Tibial nerve (tissue), 4 donors: ENCODE data around the gene BAZ1A.

ENCODE experiments used
- EP300 ChIP-seq, 2 donors: sonication (generic); formaldehyde crosslinking; IDR thresholded peaks; one replicate each; pipeline ENCODE4 v1.6.1; 2017; ENCODE audit warnings: antibody characterized with exemption in 2 of 2, mild to moderate bottlenecking in 1 of 2
- POLR2A ChIP-seq, 2 donors: fragments of 450-650 bp; IDR thresholded peaks; one replicate each; pipeline ENCODE4 v1.6.1; 2017; ENCODE audit warnings: antibody characterized with exemption in 2 of 2, mild to moderate bottlenecking in 2 of 2, moderate library complexity in 2 of 2
- TF ChIP-seq, protein P1 (sequence below), 5 experiments: fragments of 200-600 bp in 3 of 5; fragments of 450-650 bp in 2 of 5; sonication (generic) in 3 of 5; IDR thresholded peaks; one replicate each; pipeline ENCODE4 v1.5.1; 2016 to 2019; ENCODE audit warnings: antibody characterized with exemption in 5 of 5, mild to moderate bottlenecking in 3 of 5, moderate library complexity in 2 of 5

DNA sequence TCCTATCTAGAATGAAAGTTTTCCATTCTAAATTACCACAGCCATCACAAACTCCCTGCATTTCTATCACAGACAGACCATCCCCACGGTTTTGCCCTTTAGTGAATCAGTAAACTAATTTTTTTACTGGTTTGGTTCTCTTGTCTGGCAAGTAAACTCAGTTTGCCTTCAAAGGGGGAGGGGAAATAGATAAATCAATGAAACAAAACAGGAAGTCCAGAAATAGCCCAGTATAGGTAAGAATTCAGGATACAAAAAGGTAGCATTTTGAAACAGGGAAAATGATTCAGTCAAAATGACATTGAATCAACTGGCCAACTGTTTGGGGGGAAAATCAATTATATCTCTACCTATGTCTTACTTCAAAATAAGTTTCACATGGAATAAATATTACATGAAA, 15.8 kb upstream of the BAZ1A start:
- TF ChIP-seq, protein P1, sequence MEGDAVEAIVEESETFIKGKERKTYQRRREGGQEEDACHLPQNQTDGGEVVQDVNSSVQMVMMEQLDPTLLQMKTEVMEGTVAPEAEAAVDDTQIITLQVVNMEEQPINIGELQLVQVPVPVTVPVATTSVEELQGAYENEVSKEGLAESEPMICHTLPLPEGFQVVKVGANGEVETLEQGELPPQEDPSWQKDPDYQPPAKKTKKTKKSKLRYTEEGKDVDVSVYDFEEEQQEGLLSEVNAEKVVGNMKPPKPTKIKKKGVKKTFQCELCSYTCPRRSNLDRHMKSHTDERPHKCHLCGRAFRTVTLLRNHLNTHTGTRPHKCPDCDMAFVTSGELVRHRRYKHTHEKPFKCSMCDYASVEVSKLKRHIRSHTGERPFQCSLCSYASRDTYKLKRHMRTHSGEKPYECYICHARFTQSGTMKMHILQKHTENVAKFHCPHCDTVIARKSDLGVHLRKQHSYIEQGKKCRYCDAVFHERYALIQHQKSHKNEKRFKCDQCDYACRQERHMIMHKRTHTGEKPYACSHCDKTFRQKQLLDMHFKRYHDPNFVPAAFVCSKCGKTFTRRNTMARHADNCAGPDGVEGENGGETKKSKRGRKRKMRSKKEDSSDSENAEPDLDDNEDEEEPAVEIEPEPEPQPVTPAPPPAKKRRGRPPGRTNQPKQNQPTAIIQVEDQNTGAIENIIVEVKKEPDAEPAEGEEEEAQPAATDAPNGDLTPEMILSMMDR (IDR thresholded peaks at IDR 0.05): no peak
- TF ChIP-seq POLR2A (IDR thresholded peaks at IDR 0.05) (no peak), EP300 (IDR thresholded peaks at IDR 0.05) (no peak)
